ENCODE results near the gene MOCOS. TPM values are rescaled to one million over a fixed set of nuclear protein-coding genes. Genes with fewer than 3 reads are reported as not detected.
"Not testable (repeated sequence)": the region's sequence is repeated elsewhere in the genome, so short reads cannot be mapped to it uniquely, and the experiment has no call there.

Gene MOCOS
- total and polyA plus RNA-seq, 4 donors: 0.76 to 1.1 (median 0.83) TPM

GRCh38 chr18:36155851-36156757 lies 31.2 kb upstream of the MOCOS start:
- no peak overlapping the region for H3K27ac ChIP-seq (ENCODE audit: low read depth, low read length)
- no peaks in the 10 kb centered on the region for H3K9me3 ChIP-seq (ENCODE audit: control insufficient read depth, insufficient read depth, low read length)
- H3K36me3 ChIP-seq (ENCODE audit: control insufficient read depth, insufficient read depth, low read length): peaks cover 34% of the 10 kb centered on the region
- DNase-seq (ENCODE audit: low read depth in 4 of 6, low spot score in 6 of 6): no peak
- WGBS (ENCODE audit: insufficient coverage): 100% methylated on average over 2 of the region's 7 CpGs
- H3K4me1 ChIP-seq (ENCODE audit: control insufficient read depth, insufficient read depth, low read length): no peaks in the 10 kb centered on the region
- H3K4me3 ChIP-seq (ENCODE audit: low read depth, low read length): no peak overlapping the region
- H3K27me3 ChIP-seq (ENCODE audit: control insufficient read depth, insufficient read depth, low read length): no peaks in the 10 kb centered on the region

DNA sequence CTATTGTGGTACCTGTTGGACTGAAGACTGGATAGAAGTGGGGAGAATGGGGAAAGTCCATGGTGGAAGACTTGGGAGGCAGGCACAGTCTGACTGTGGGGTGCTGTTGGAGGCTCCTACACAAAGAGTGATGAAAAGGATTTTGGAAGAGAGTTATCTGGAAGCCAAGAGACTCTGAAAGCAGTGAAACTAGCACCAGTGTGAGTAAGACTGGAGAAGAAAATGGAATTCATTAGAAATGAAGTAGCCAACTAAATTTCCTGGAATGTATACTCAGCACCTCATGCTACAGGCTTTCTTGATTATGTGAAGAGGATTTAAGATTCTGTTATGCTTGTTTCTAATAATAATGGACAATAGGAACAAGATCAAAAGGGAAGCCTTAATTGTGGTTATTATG lies 29.9 kb upstream of the MOCOS start:
- Histone ChIP-seq H3K9me3 (ENCODE audit: control insufficient read depth, insufficient read depth, low read length) (no peaks in the 10 kb centered on the region), H3K4me3 (ENCODE audit: low read depth, low read length) (no peak overlapping the region), H3K27ac (ENCODE audit: low read depth, low read length) (no peak overlapping the region), H3K36me3 (ENCODE audit: control insufficient read depth, insufficient read depth, low read length) (peaks cover 32% of the 10 kb centered on the region), H3K27me3 (ENCODE audit: control insufficient read depth, insufficient read depth, low read length) (no peaks in the 10 kb centered on the region), H3K4me1 (ENCODE audit: control insufficient read depth, insufficient read depth, low read length) (no peaks in the 10 kb centered on the region)
- no peak for DNase-seq (ENCODE audit: low read depth in 4 of 6, low spot score in 6 of 6)

DNA sequence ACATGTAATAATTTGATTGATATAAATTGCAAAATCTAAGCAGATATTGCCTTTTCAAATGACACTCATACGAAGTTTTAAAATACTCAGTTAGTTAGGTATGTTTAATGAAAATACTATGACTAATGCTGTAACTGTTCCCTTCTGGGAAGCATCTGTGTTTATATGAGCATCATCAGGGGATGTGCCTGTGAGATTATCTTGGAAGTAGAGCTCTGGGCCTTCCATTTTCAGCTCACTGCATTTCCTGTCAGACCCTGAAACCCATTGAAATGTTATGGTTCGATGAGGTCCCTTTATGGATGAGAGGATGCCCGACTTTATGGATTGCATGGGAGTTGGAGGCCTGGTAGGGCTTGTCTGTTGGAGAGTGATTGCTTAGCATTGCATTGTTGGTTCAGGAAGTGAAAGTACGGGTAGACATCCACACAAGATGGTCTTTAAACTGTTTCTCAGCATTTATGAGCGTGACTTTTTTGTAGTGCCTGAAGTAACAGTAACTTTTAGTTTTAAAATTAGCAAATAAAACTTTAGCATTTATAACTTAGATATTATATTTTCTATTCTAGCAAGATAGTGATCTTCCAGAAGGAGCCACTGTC lies 28.9 kb upstream of the MOCOS start:
- no peaks in the 10 kb centered on the region for H3K4me1 ChIP-seq (ENCODE audit: control insufficient read depth, insufficient read depth, low read length)
- H3K27ac ChIP-seq (ENCODE audit: low read depth, low read length): no peak overlapping the region
- H3K4me3 ChIP-seq (ENCODE audit: low read depth, low read length): no peak overlapping the region
- peak in 2 of 6 donors; percentile 1 to 22 for DNase-seq (ENCODE audit: low read depth in 4 of 6, low spot score in 6 of 6)
- no peaks in the 10 kb centered on the region for H3K9me3 ChIP-seq (ENCODE audit: control insufficient read depth, insufficient read depth, low read length)
- peaks cover 30% of the 10 kb centered on the region for H3K36me3 ChIP-seq (ENCODE audit: control insufficient read depth, insufficient read depth, low read length)
- no peaks in the 10 kb centered on the region for H3K27me3 ChIP-seq (ENCODE audit: control insufficient read depth, insufficient read depth, low read length)
- 80% methylated on average over 2 of the region's 5 CpGs for WGBS (ENCODE audit: insufficient coverage)

GRCh38 chr18:36160959-36161371 lies 26.3 kb upstream of the MOCOS start:
- WGBS (ENCODE audit: insufficient coverage): 100% methylated on average over 2 of the region's 4 CpGs
- H3K36me3 ChIP-seq (ENCODE audit: control insufficient read depth, insufficient read depth, low read length): peaks cover 26% of the 10 kb centered on the region
- DNase-seq (ENCODE audit: low read depth in 4 of 6, low spot score in 6 of 6): no peak

DNA sequence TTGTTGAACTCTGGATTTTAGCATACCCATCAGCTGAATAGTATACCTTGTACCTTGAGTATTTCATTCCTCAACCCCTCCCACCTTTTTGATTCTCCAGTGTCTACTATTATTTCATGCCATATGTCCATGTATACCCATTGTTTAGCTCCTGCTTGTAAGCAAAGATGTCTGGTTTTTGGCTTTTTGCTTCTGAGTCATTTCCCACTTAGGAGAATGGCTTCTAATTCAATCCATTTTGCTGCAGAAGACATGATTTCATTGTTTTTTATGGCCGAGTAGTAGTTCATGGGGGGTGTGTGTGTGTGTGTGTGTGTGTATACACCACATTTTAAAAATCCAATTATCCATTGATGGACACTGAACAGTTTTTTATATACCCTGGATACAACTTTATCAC lies 24.3 kb upstream of the MOCOS start:
- Histone ChIP-seq H3K27ac (ENCODE audit: low read depth, low read length) (no peak overlapping the region), H3K9me3 (ENCODE audit: control insufficient read depth, insufficient read depth, low read length) (no peaks in the 10 kb centered on the region), H3K4me1 (ENCODE audit: control insufficient read depth, insufficient read depth, low read length) (no peaks in the 10 kb centered on the region), H3K36me3 (ENCODE audit: control insufficient read depth, insufficient read depth, low read length) (peaks cover 26% of the 10 kb centered on the region), H3K4me3 (ENCODE audit: low read depth, low read length) (no peak overlapping the region), H3K27me3 (ENCODE audit: control insufficient read depth, insufficient read depth, low read length) (no peaks in the 10 kb centered on the region)
- no peak for DNase-seq (ENCODE audit: low read depth in 4 of 6, low spot score in 6 of 6)
- WGBS (ENCODE audit: insufficient coverage): no CpG with 5 or more reads among the region's 1 CpG

More at GRCh38 chr18:36160959-36161371, 26.3 kb upstream of the MOCOS start:
- Histone ChIP-seq H3K4me1 (ENCODE audit: control insufficient read depth, insufficient read depth, low read length) (no peaks in the 10 kb centered on the region), H3K27ac (ENCODE audit: low read depth, low read length) (no peak overlapping the region), H3K9me3 (ENCODE audit: control insufficient read depth, insufficient read depth, low read length) (no peaks in the 10 kb centered on the region), H3K27me3 (ENCODE audit: control insufficient read depth, insufficient read depth, low read length) (no peaks in the 10 kb centered on the region), H3K4me3 (ENCODE audit: low read depth, low read length) (no peak overlapping the region)

- H3K27me3 ChIP-seq (ENCODE audit: control insufficient read depth, insufficient read depth, low read length): no peaks in the 10 kb centered on the region
- no peak overlapping the region for H3K4me3 ChIP-seq (ENCODE audit: low read depth, low read length)
- H3K9me3 ChIP-seq (ENCODE audit: control insufficient read depth, insufficient read depth, low read length): no peaks in the 10 kb centered on the region
- H3K27ac ChIP-seq (ENCODE audit: low read depth, low read length): no peak overlapping the region
- peaks cover 39% of the 10 kb centered on the region for H3K36me3 ChIP-seq (ENCODE audit: control insufficient read depth, insufficient read depth, low read length)
- WGBS (ENCODE audit: insufficient coverage): 90% methylated on average over 2 of the region's 3 CpGs
- H3K4me1 ChIP-seq (ENCODE audit: control insufficient read depth, insufficient read depth, low read length): no peaks in the 10 kb centered on the region
- no peak for DNase-seq (ENCODE audit: low read depth in 4 of 6, low spot score in 6 of 6)
Measured at GRCh38 chr18:36167692-36168218, 19.5 kb upstream of the MOCOS start.

- not testable (repeated sequence) for H3K4me1 ChIP-seq (ENCODE audit: control insufficient read depth, insufficient read depth, low read length); H3K27ac ChIP-seq (ENCODE audit: low read depth, low read length); DNase-seq (ENCODE audit: low read depth in 4 of 6, low spot score in 6 of 6); H3K4me3 ChIP-seq (ENCODE audit: low read depth, low read length); H3K9me3 ChIP-seq (ENCODE audit: control insufficient read depth, insufficient read depth, low read length); H3K27me3 ChIP-seq (ENCODE audit: control insufficient read depth, insufficient read depth, low read length)
- no CpG with 5 or more reads among the region's 3 CpGs for WGBS (ENCODE audit: insufficient coverage)
- peaks cover 39% of the 10 kb centered on the region for H3K36me3 ChIP-seq (ENCODE audit: control insufficient read depth, insufficient read depth, low read length)
Measured at GRCh38 chr18:36168296-36168695, 19.0 kb upstream of the MOCOS start.

- 97% methylated on average over 4 of the region's 5 CpGs for WGBS (ENCODE audit: insufficient coverage)
- DNase-seq (ENCODE audit: low read depth in 4 of 6, low spot score in 6 of 6): no peak
- H3K4me1 ChIP-seq (ENCODE audit: control insufficient read depth, insufficient read depth, low read length): no peaks in the 10 kb centered on the region
- H3K4me3 ChIP-seq (ENCODE audit: low read depth, low read length): no peak overlapping the region
- H3K36me3 ChIP-seq (ENCODE audit: control insufficient read depth, insufficient read depth, low read length): peaks cover 41% of the 10 kb centered on the region
- H3K27ac ChIP-seq (ENCODE audit: low read depth, low read length): no peak overlapping the region
- H3K27me3 ChIP-seq (ENCODE audit: control insufficient read depth, insufficient read depth, low read length): no peaks in the 10 kb centered on the region
- no peaks in the 10 kb centered on the region for H3K9me3 ChIP-seq (ENCODE audit: control insufficient read depth, insufficient read depth, low read length)
Measured at GRCh38 chr18:36169938-36170337, 17.4 kb upstream of the MOCOS start.

GRCh38 chr18:36175481-36175880 lies 11.8 kb upstream of the MOCOS start:
- Histone ChIP-seq H3K27ac (ENCODE audit: low read depth, low read length) (no peak overlapping the region), H3K4me1 (ENCODE audit: control insufficient read depth, insufficient read depth, low read length) (no peaks in the 10 kb centered on the region), H3K4me3 (ENCODE audit: low read depth, low read length) (no peak overlapping the region), H3K9me3 (ENCODE audit: control insufficient read depth, insufficient read depth, low read length) (no peaks in the 10 kb centered on the region), H3K27me3 (ENCODE audit: control insufficient read depth, insufficient read depth, low read length) (no peaks in the 10 kb centered on the region), H3K36me3 (ENCODE audit: control insufficient read depth, insufficient read depth, low read length) (peaks cover 18% of the 10 kb centered on the region)
- 92% methylated on average over 1 of the region's 1 CpG for WGBS (ENCODE audit: insufficient coverage)
- no peak for DNase-seq (ENCODE audit: low read depth in 4 of 6, low spot score in 6 of 6)
